Muscle of back (tissue), 11 donors: ENCODE results near the gene NHP2. TPM values are rescaled to one million over a fixed set of nuclear protein-coding genes. Genes with fewer than 3 reads are reported as not detected.

Source experiments
- DNase-seq, 3 donors: peaks; one replicate each; pipeline versions ENCODE4 v3.0.0 to v3.0.0-alpha.2; 2013
- polyA plus RNA-seq, 10 donors: library from polyadenylated mRNA; unstranded; fragments of 120-200 nt; gene quantifications; one replicate each; pipeline ENCODE4 v1.2.1, GENCODE V29; 2013; ENCODE audit not compliant: insufficient read length in 10 of 10

The NHP2 gene
- polyA plus RNA-seq, 10 donors = 74.4 to 124 (median 92.2) TPM

- DNase-seq = no peak
Measured at GRCh38 chr5:178182158-178182876, 28.6 kb upstream of the NHP2 start.

- no peak for DNase-seq
Measured at GRCh38 chr5:178180141-178180863, 26.6 kb upstream of the NHP2 start.

- no peak for DNase-seq
Measured at GRCh38 chr5:178177569-178177968, 23.9 kb upstream of the NHP2 start.

- no peak for DNase-seq
Measured at GRCh38 chr5:178176791-178177190, 23.1 kb upstream of the NHP2 start.

GRCh38 chr5:178174456-178174855, 20.8 kb upstream of the NHP2 start:
- DNase-seq = no peak

GRCh38 chr5:178170455-178170854, 16.8 kb upstream of the NHP2 start:
- no peak for DNase-seq

GRCh38 chr5:178165581-178165980, 11.9 kb upstream of the NHP2 start:
- DNase-seq = no peak

GRCh38 chr5:178163772-178164735, 10.4 kb upstream of the NHP2 start:
- peak; percentile 63 to 88 (median 78) for DNase-seq

- no peak for DNase-seq
Measured at GRCh38 chr5:178162481-178162880, 8.8 kb upstream of the NHP2 start.

- DNase-seq = no peak
Measured at GRCh38 chr5:178160176-178160575, 6.5 kb upstream of the NHP2 start.

- no peak for DNase-seq
Measured at GRCh38 chr5:178155065-178155464, 1.4 kb upstream of the NHP2 start.

GRCh38 chr5:178152491-178153444, 917 bp downstream of the NHP2 start:
- DNase-seq = no peak

GRCh38 chr5:178150977-178151734, 2.5 kb downstream of the NHP2 start:
- no peak for DNase-seq

GRCh38 chr5:178149199-178149932, 4.3 kb downstream of the NHP2 start:
- no peak for DNase-seq

GRCh38 chr5:178147406-178147805, 6.3 kb downstream of the NHP2 start:
- DNase-seq = no peak

GRCh38 chr5:178145965-178146820, 7.5 kb downstream of the NHP2 start:
- peak in 1 of 3 donors; percentile 57 for DNase-seq

- peak; percentile 75 to 89 (median 79) for DNase-seq
Measured at GRCh38 chr5:178143901-178144300, 9.8 kb downstream of the NHP2 start.

GRCh38 chr5:178143246-178143645, 10.4 kb downstream of the NHP2 start:
- DNase-seq = no peak
